Tibial nerve (tissue), 4 donors: ENCODE data around the gene ZBTB44. TPM values are rescaled to one million over a fixed set of nuclear protein-coding genes. Genes with fewer than 3 reads are reported as not detected.
"Not testable (repeated sequence)": the region's sequence is repeated elsewhere in the genome, so short reads cannot be mapped to it uniquely, and the experiment has no call there.

ENCODE experiments used
- DNase-seq, 2 donors: peaks; one replicate each; pipeline ENCODE4 v3.0.0-alpha.2; 2019; ENCODE audit warnings: low spot score in 2 of 2
- H3K27ac ChIP-seq, 4 donors: fragments of 200-600 bp; sonication (generic) in 3 of 4; one replicate each; pipeline ENCODE4 v1.5.1; 2017 to 2019; ENCODE audit warnings: mild to moderate bottlenecking in 1 of 4
- H3K27me3 ChIP-seq, 2 donors: fragments of 200-600 bp; sonication (generic) in 1 of 2; one replicate each; pipeline versions ENCODE4 v1.5.1 to v1.6.0; 2017 to 2019
- H3K36me3 ChIP-seq, 3 donors: fragments of 200-600 bp; sonication (generic); one replicate each; pipeline ENCODE4 v1.5.1; 2018 to 2019
- H3K4me1 ChIP-seq, 4 donors: fragments of 200-600 bp; sonication (generic) in 3 of 4; one replicate each; pipeline ENCODE4 v1.5.1; 2017 to 2019
- H3K4me3 ChIP-seq, 4 donors: fragments of 200-600 bp; sonication (generic) in 3 of 4; one replicate each; pipeline ENCODE4 v1.5.1; 2017 to 2019; ENCODE audit warnings: mild to moderate bottlenecking in 1 of 4, moderate library complexity in 1 of 4
- H3K9me3 ChIP-seq, 4 donors: fragments of 200-600 bp; sonication (generic) in 3 of 4; one replicate each; pipeline ENCODE4 v1.5.1; 2017 to 2019
- EP300 ChIP-seq, 2 donors: sonication (generic); formaldehyde crosslinking; IDR thresholded peaks; one replicate each; pipeline ENCODE4 v1.6.1; 2017; ENCODE audit warnings: antibody characterized with exemption in 2 of 2, mild to moderate bottlenecking in 1 of 2
- POLR2A ChIP-seq, 2 donors: fragments of 450-650 bp; IDR thresholded peaks; one replicate each; pipeline ENCODE4 v1.6.1; 2017; ENCODE audit warnings: antibody characterized with exemption in 2 of 2, mild to moderate bottlenecking in 2 of 2, moderate library complexity in 2 of 2
- WGBS, 2 donors: methylation state at CpG; one replicate each; pipeline ENCODE4 v1.1.5; 2018; 5-methylcytosine and 5-hydroxymethylcytosine counted together
- total RNA-seq, 4 donors: library from RNA; depleted of rRNA; stranded (reverse); fragments of >200 nt; gene quantifications; one replicate each; pipeline ENCODE4 v1.1.0, GENCODE V29; 2016
- TF ChIP-seq, protein P1 (sequence below), 5 experiments: fragments of 200-600 bp in 3 of 5; fragments of 450-650 bp in 2 of 5; sonication (generic) in 3 of 5; IDR thresholded peaks; one replicate each; pipeline ENCODE4 v1.5.1; 2016 to 2019; ENCODE audit warnings: antibody characterized with exemption in 5 of 5, mild to moderate bottlenecking in 3 of 5, moderate library complexity in 2 of 5

The ZBTB44 gene
- total RNA-seq, 4 donors from 2014 or later = 45.3 to 62.1 (median 55.8) TPM

DNA sequence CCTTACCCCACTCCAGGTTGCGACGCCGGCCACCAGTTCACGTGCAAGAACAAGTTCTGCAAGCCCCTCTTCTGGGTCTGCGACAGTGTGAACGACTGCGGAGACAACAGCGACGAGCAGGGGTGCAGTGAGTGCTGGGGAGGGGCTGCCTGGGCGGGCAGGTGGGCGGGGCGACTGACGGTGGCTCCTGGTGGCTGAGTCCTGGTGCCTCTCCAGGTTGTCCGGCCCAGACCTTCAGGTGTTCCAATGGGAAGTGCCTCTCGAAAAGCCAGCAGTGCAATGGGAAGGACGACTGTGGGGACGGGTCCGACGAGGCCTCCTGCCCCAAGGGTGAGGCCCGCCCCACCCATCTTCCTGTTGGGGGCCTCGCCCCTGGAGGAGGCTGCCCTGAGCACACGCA, 116.4 kb downstream of the ZBTB44 start:
- Histone ChIP-seq H3K27ac (no peak overlapping the region), H3K27me3 (no peaks in the 10 kb centered on the region), H3K4me1 (no peaks in the 10 kb centered on the region), H3K9me3 (no peaks in the 10 kb centered on the region), H3K36me3 (no peaks in the 10 kb centered on the region), H3K4me3 (no peak overlapping the region)
- DNase-seq = no peak
- TF ChIP-seq EP300 (IDR thresholded peaks at IDR 0.05) (no peak), POLR2A (IDR thresholded peaks at IDR 0.05) (no peak)
- TF ChIP-seq, protein P1, sequence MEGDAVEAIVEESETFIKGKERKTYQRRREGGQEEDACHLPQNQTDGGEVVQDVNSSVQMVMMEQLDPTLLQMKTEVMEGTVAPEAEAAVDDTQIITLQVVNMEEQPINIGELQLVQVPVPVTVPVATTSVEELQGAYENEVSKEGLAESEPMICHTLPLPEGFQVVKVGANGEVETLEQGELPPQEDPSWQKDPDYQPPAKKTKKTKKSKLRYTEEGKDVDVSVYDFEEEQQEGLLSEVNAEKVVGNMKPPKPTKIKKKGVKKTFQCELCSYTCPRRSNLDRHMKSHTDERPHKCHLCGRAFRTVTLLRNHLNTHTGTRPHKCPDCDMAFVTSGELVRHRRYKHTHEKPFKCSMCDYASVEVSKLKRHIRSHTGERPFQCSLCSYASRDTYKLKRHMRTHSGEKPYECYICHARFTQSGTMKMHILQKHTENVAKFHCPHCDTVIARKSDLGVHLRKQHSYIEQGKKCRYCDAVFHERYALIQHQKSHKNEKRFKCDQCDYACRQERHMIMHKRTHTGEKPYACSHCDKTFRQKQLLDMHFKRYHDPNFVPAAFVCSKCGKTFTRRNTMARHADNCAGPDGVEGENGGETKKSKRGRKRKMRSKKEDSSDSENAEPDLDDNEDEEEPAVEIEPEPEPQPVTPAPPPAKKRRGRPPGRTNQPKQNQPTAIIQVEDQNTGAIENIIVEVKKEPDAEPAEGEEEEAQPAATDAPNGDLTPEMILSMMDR (IDR thresholded peaks at IDR 0.05) = no peak
- WGBS, 2 donors = 78 to 84% methylated on average over 13 to 22 of the region's 22 CpGs

DNA sequence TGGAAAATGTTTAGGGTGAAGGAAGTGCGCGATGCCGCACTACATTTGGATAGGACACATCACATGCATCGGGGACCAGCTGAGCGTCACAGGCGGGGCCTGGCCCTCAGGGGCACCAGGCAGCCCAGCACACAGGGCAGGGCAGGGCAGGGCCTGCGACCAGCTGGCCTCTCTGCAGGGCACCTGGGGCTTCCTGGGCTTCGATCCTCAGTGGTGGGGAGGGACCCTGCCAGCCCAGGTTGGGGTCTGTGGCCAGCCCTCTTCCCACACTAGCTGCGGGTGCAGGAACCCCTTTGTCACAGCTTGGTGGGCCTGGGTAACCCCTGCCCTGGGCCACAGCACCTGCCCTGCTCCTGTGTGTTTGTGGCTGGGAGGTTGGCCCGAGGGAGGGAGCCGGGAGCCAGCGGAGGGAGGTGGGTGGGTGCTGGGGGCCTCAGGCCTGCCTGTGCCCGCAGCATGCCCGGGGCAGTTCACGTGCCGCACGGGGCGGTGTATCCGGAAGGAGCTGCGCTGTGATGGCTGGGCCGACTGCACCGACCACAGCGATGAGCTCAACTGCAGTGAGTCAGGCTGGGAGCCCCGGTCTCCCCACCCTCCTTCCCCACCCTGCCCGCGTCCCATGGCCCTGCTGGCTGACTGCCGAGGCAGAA, 117.2 kb downstream of the ZBTB44 start:
- Histone ChIP-seq H3K4me1 (no peaks in the 10 kb centered on the region), H3K4me3 (no peak overlapping the region)

DNA sequence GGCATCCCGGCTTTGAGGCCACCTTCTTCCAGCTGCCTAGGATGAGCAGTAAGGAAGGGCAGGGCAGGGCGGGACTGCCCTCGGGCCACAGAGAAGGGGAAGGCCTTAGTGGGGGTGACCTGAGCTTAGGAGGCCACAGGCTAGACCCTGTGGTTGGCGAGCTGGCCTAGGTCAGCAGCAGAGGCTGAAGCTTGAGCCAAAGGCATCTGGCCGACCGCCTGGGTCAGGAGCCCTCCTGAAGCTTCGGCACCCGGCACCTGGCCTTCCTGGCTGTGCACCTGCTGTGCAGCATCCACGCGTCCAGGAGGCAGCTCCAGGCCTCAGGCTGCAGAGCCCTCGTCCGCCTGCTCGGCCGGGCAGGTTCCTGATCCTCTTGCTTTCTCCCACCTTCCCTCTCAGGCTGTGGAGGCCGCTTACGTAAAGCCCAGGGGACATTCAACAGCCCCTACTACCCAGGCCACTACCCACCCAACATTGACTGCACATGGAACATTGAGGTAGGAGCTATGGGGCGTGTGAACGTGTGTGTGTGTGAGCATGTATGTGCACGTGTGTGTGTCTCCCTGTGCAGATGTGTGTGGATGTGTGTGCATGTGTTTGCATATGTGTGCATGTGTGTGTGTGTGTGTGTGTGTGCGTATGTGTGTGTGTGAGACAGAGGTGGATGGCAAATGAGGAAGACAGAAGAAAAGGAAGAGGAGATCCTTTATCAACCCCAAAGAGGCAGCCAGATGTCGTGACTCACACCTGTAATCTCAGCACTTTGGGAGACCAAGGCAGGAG, 120.3 kb downstream of the ZBTB44 start:
- no peaks in the 10 kb centered on the region for H3K9me3 ChIP-seq
- H3K4me1 ChIP-seq = no peaks in the 10 kb centered on the region
- H3K36me3 ChIP-seq = no peaks in the 10 kb centered on the region
- no peaks in the 10 kb centered on the region for H3K27me3 ChIP-seq
- TF ChIP-seq, protein P1 (IDR thresholded peaks at IDR 0.05) = no peak
- no peak overlapping the region for H3K4me3 ChIP-seq
- WGBS, 2 donors = 92 to 94% methylated on average over 16 to 20 of the region's 21 CpGs
- DNase-seq = no peak
- H3K27ac ChIP-seq = no peak overlapping the region

More for the DNA sequence above, 117.2 kb downstream of the ZBTB44 start:
- WGBS, 2 donors = 76 to 85% methylated on average over 19 to 27 of the region's 27 CpGs
- no peaks in the 10 kb centered on the region for H3K9me3 ChIP-seq
- H3K36me3 ChIP-seq = no peaks in the 10 kb centered on the region
- no peaks in the 10 kb centered on the region for H3K27me3 ChIP-seq
- H3K27ac ChIP-seq = no peak overlapping the region
- no peak for DNase-seq
- TF ChIP-seq EP300 (IDR thresholded peaks at IDR 0.05) (no peak), POLR2A (IDR thresholded peaks at IDR 0.05) (no peak)
- TF ChIP-seq, protein P1 (IDR thresholded peaks at IDR 0.05) = no peak

DNA sequence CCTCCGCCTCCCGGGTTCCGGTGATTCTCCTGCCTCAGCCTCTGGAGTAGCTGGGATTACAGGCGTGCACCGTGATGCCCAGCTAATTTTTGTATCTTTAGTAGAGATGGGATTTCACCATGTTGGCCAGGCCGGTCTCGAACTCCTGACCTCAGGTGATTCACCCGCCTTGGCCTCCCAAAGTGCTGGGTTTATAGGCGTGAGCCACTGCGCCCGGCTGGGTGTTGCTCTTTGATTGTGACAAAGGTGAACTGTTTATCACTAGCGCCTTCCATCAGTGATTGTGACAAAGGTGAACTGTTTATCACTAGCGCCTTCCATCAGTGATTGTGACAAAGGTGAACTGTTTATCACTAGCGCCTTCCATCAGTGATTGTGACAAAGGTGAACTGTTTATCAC, 121.2 kb downstream of the ZBTB44 start:
- H3K27ac ChIP-seq, H3K4me3 ChIP-seq, H3K36me3 ChIP-seq, H3K9me3 ChIP-seq, DNase-seq, H3K27me3 ChIP-seq, H3K4me1 ChIP-seq: not testable (repeated sequence)
- 95% methylated on average over 14 of the region's 14 CpGs for WGBS, 2 donors

GRCh38 chr11:130192845-130193267, 121.9 kb downstream of the ZBTB44 start:
- H3K9me3 ChIP-seq = no peaks in the 10 kb centered on the region
- H3K27ac ChIP-seq = no peak overlapping the region
- TF ChIP-seq POLR2A (IDR thresholded peaks at IDR 0.05) = no peak
- TF ChIP-seq, protein P1 (IDR thresholded peaks at IDR 0.05) = no peak
- no peak for TF ChIP-seq EP300 (IDR thresholded peaks at IDR 0.05)
- H3K27me3 ChIP-seq = no peaks in the 10 kb centered on the region
- no peaks in the 10 kb centered on the region for H3K4me1 ChIP-seq
- WGBS, 2 donors = 68 to 75% methylated on average over 4 of the region's 4 CpGs
- no peaks in the 10 kb centered on the region for H3K36me3 ChIP-seq
- no peak for DNase-seq
- no peak overlapping the region for H3K4me3 ChIP-seq
